ENCODE data around the gene TLL2.
A peak's percentile ranks its signal among the peaks of the same experiment; 100 is the strongest.

The TLL2 gene

GRCh38 chr10:96380821-96381220 is 132.9 kb downstream of the TLL2 start:
- no peak for TF ChIP-seq CTCF (conservative IDR thresholded peaks at IDR 0.05)
- H3K27ac ChIP-seq, result peak overlapping the region; percentile 92

- peak overlapping the region; percentile 92; the same call in 1 of the 2 replicates for H3K27ac ChIP-seq
- TF ChIP-seq CTCF (conservative IDR thresholded peaks at IDR 0.05), result no peak
Observed at GRCh38 chr10:96379758-96380157, 134.0 kb downstream of the TLL2 start.

GRCh38 chr10:96378741-96379140 is 135.0 kb downstream of the TLL2 start:
- H3K27ac ChIP-seq, result peak overlapping the region; percentile 92; the same call in 1 of the 2 replicates
- no peak for TF ChIP-seq CTCF (conservative IDR thresholded peaks at IDR 0.05)

- H3K27ac ChIP-seq, result peak overlapping the region; percentile 92; the same call in 1 of the 2 replicates
Observed at GRCh38 chr10:96377816-96378294, 135.9 kb downstream of the TLL2 start.

GRCh38 chr10:96376483-96376882 is 137.2 kb downstream of the TLL2 start:
- no peak for TF ChIP-seq CTCF (conservative IDR thresholded peaks at IDR 0.05)

More at GRCh38 chr10:96377816-96378294, 135.9 kb downstream of the TLL2 start:
- TF ChIP-seq CTCF (conservative IDR thresholded peaks at IDR 0.05), result no peak

GRCh38 chr10:96374985-96375830 is 138.5 kb downstream of the TLL2 start:
- peak; percentile 94 for TF ChIP-seq CTCF (conservative IDR thresholded peaks at IDR 0.05)
- peak overlapping the region; percentile 61; the same call in 1 of the 2 replicates for H3K27ac ChIP-seq

More at GRCh38 chr10:96376483-96376882, 137.2 kb downstream of the TLL2 start:
- peak overlapping the region; percentile 3; the same call in 1 of the 2 replicates for H3K27ac ChIP-seq

GRCh38 chr10:96374639-96374984 is 139.1 kb downstream of the TLL2 start:
- peak overlapping the region; percentile 61; the same call in 1 of the 2 replicates for H3K27ac ChIP-seq
- TF ChIP-seq CTCF (conservative IDR thresholded peaks at IDR 0.05), result no peak
